ENCODE data around the gene UNC45B.

The UNC45B gene

GRCh38 chr17:35119370-35120165 is 28.0 kb upstream of the UNC45B start, which contains the start of gene RAD51D:
RAD51D (minus strand) TSS chr17:35119860; CDS start chr17:35119613, 247 bp downstream.
- H3K27ac ChIP-seq (replicated peaks) = peak within 1 kb of the TSS; percentile 86
- peak within 1 kb of the TSS; percentile 54 for H3K4me3 ChIP-seq (replicated peaks; ENCODE audit: insufficient read depth, low read length)
- no peaks in the 10 kb centered on the region for H3K27me3 ChIP-seq (ENCODE audit: insufficient read depth, poor library complexity, severe bottlenecking)
- TF ChIP-seq GABPA (IDR thresholded peaks at IDR 0.05; ENCODE audit: low read depth) (no peak), SPI1 (IDR thresholded peaks at IDR 0.05; ENCODE audit: borderline replicate concordance, low read depth) (peak; percentile 14; the same call in 1 of the 2 replicates), POLR2AphosphoS5 (IDR thresholded peaks at IDR 0.05; ENCODE audit: low read depth) (peak; percentile 69), REST (IDR thresholded peaks at IDR 0.05; ENCODE audit: insufficient replicate concordance, low read depth) (peak; percentile 41)
- TF ChIP-seq, protein P1, sequence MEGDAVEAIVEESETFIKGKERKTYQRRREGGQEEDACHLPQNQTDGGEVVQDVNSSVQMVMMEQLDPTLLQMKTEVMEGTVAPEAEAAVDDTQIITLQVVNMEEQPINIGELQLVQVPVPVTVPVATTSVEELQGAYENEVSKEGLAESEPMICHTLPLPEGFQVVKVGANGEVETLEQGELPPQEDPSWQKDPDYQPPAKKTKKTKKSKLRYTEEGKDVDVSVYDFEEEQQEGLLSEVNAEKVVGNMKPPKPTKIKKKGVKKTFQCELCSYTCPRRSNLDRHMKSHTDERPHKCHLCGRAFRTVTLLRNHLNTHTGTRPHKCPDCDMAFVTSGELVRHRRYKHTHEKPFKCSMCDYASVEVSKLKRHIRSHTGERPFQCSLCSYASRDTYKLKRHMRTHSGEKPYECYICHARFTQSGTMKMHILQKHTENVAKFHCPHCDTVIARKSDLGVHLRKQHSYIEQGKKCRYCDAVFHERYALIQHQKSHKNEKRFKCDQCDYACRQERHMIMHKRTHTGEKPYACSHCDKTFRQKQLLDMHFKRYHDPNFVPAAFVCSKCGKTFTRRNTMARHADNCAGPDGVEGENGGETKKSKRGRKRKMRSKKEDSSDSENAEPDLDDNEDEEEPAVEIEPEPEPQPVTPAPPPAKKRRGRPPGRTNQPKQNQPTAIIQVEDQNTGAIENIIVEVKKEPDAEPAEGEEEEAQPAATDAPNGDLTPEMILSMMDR (IDR thresholded peaks at IDR 0.05; ENCODE audit: insufficient read depth, low read length) = peak; percentile 72
- peak; percentile 71 to 77 for DNase-seq (ENCODE audit: low read depth in 1 of 2, low spot score in 1 of 2)

DNA sequence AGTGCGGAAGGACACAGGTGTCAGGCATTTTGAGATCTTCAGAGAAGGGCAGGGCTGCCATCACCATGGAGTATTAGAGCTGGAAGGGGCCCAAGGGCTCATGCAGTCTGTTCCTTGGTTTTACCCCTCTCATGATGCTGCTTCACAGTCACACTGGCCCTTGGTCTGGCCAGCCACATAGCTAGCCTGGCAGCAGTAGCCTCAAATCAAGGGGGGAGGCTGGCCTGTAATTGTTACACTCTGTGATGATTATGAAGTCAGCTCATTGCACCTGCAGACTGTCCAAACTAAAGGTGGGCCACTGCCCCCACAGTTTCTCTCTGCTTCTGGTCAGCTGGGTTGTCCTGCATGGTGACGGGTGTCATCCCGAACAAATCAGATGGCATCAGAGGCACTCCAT is 26.3 kb upstream of the UNC45B start, which contains the start of gene FNDC8:
FNDC8 (plus strand) TSS at position 301 of the 400 bp plus-strand sequence; CDS start at position 380, 79 bp downstream.
- Histone ChIP-seq H3K27me3 (ENCODE audit: insufficient read depth, poor library complexity, severe bottlenecking) (no peaks in the 10 kb centered on the region), H3K4me3 (replicated peaks; ENCODE audit: insufficient read depth, low read length) (no peak within 1 kb of the TSS), H3K27ac (replicated peaks) (no peak within 1 kb of the TSS)
- no peak for DNase-seq (ENCODE audit: low read depth in 1 of 2, low spot score in 1 of 2)
- TF ChIP-seq GABPA (IDR thresholded peaks at IDR 0.05; ENCODE audit: low read depth) (no peak), REST (IDR thresholded peaks at IDR 0.05; ENCODE audit: insufficient replicate concordance, low read depth) (no peak), SPI1 (IDR thresholded peaks at IDR 0.05; ENCODE audit: borderline replicate concordance, low read depth) (no peak), POLR2AphosphoS5 (IDR thresholded peaks at IDR 0.05; ENCODE audit: low read depth) (no peak)

DNA sequence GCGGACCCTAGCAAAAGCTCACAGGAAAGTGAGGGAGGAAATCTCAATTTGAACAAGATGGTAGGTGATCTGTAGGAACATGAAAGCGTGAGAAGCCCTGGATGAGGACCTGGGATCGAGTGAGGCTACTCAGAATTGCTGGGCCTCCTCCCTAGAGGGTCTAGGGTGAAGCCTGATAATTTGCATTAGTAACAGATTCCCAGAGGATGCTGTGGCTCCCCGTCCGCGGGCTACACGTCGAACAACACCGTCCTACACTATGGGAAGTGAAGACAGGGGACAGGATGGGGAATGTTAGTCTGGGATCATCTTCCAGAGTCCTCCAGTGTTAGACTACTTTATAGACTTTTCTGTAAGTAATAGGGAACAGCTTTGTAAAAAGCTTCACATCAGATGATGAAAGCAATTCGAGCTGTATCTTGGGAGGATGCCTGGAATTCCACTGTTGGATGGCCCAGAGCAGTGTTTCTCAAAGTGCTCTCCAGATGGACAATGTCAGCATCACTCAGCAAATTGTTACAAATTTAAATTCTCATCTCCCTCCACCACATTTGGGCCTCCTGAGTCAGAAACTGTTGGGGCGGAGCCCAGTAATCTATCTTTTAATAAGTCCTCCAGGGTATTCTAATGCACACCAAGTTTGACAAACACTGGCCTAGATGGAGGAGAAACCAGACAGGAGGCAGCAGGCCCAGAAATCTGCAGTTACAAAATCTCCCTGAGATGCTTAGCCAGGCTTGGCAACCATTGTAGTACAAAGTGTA is 19.7 kb upstream of the UNC45B start:
- TF ChIP-seq, protein P1 (IDR thresholded peaks at IDR 0.05; ENCODE audit: insufficient read depth, low read length) = no peak
- no peak for TF ChIP-seq REST (IDR thresholded peaks at IDR 0.05; ENCODE audit: insufficient replicate concordance, low read depth)
- TF ChIP-seq SPI1 (IDR thresholded peaks at IDR 0.05; ENCODE audit: borderline replicate concordance, low read depth) = no peak
- no peak for TF ChIP-seq POLR2AphosphoS5 (IDR thresholded peaks at IDR 0.05; ENCODE audit: low read depth)
- TF ChIP-seq GABPA (IDR thresholded peaks at IDR 0.05; ENCODE audit: low read depth) = no peak
- Histone ChIP-seq H3K27ac (replicated peaks) (no peak overlapping the region), H3K4me3 (replicated peaks; ENCODE audit: insufficient read depth, low read length) (no peak overlapping the region), H3K27me3 (ENCODE audit: insufficient read depth, poor library complexity, severe bottlenecking) (no peaks in the 10 kb centered on the region)
- DNase-seq (ENCODE audit: low read depth in 1 of 2, low spot score in 1 of 2) = no peak
